H9 (cell line): Measurements from ENCODE around the gene ATAD3C. TPM values are rescaled to one million over a fixed set of nuclear protein-coding genes. Genes with fewer than 3 reads are reported as not detected.
A peak's percentile ranks its signal among the peaks of the same experiment; 100 is the strongest.

ENCODE experiments used
- DNase-seq: peaks from one replicate; pipeline ENCODE4 v3.0.0-alpha.2; 2017
- H2AFZ ChIP-seq: one replicate; pipeline ENCODE4 v1.6.1; 2013; ENCODE audit warnings: mild to moderate bottlenecking, low read length, control low read depth, moderate library complexity
- H2AK5ac ChIP-seq: 2 replicates; pipeline ENCODE4 v1.6.1; 2013; ENCODE audit warnings: low read length, control low read depth, mixed read lengths; ENCODE audit not compliant: insufficient read length
- H2BK120ac ChIP-seq: one replicate; pipeline ENCODE4 v1.6.1; 2013; ENCODE audit warnings: low read depth, mild to moderate bottlenecking, low read length, control low read depth, inconsistent platforms; ENCODE audit not compliant: poor library complexity, severe bottlenecking
- H2BK12ac ChIP-seq: 2 replicates; pipeline ENCODE4 v1.6.1; 2013; ENCODE audit warnings: low read length, control low read depth, mixed read lengths, low read depth; ENCODE audit not compliant: insufficient read length
- H2BK15ac ChIP-seq: 2 replicates; pipeline ENCODE4 v1.6.1; 2013; ENCODE audit warnings: low read depth, low read length, control low read depth
- H2BK20ac ChIP-seq: one replicate; pipeline ENCODE4 v1.6.1; 2013; ENCODE audit warnings: low read depth, mild to moderate bottlenecking, low read length, control low read depth, inconsistent platforms; ENCODE audit not compliant: poor library complexity, severe bottlenecking
- H2BK5ac ChIP-seq: 2 replicates; pipeline ENCODE4 v1.6.1; 2013; ENCODE audit warnings: low read length, control low read depth, mixed read lengths; ENCODE audit not compliant: insufficient read length
- H3K14ac ChIP-seq: 2 replicates; pipeline ENCODE4 v1.6.1; 2013; ENCODE audit warnings: low read length, control low read depth; ENCODE audit not compliant: insufficient read depth
- H3K18ac ChIP-seq: 2 replicates; pipeline ENCODE4 v1.6.1; 2013; ENCODE audit warnings: low read depth, mild to moderate bottlenecking, mixed read lengths, low read length, control low read depth; ENCODE audit not compliant: insufficient read length
- H3K23ac ChIP-seq: 2 replicates; pipeline ENCODE4 v1.6.1; 2013; ENCODE audit warnings: low read length, control low read depth, mixed read lengths, low read depth; ENCODE audit not compliant: insufficient read length
- H3K23me2 ChIP-seq: 2 replicates; pipeline ENCODE4 v1.6.1; 2013; ENCODE audit warnings: low read depth, mild to moderate bottlenecking, mixed read lengths, low read length, control low read depth; ENCODE audit not compliant: insufficient read length, poor library complexity, severe bottlenecking
- H3K27ac ChIP-seq: 2 replicates; pipeline ENCODE4 v1.5.1; 2013; ENCODE audit warnings: low read length, control low read depth, mixed read lengths, low read depth; ENCODE audit not compliant: insufficient read length
- H3K27me3 ChIP-seq: 2 replicates; pipeline ENCODE4 v1.6.1; 2013; ENCODE audit warnings: low read length, control low read depth, inconsistent platforms; ENCODE audit not compliant: insufficient read depth
- H3K4ac ChIP-seq: 2 replicates; pipeline ENCODE4 v1.6.1; 2013; ENCODE audit warnings: low read depth, mild to moderate bottlenecking, control low read depth, inconsistent platforms, low read length, moderate library complexity
- H3K4me1 ChIP-seq: 2 replicates; pipeline ENCODE4 v1.6.1; 2013; ENCODE audit warnings: low read length, control low read depth, inconsistent platforms; ENCODE audit not compliant: insufficient read depth
- H3K4me2 ChIP-seq: 2 replicates; pipeline ENCODE4 v1.6.1; 2013; ENCODE audit warnings: low read length, control low read depth, mixed read lengths; ENCODE audit not compliant: insufficient read length, insufficient read depth
- H3K56ac ChIP-seq: 2 replicates; pipeline ENCODE4 v1.6.1; 2013; ENCODE audit warnings: low read depth, mild to moderate bottlenecking, mixed read lengths, low read length, control low read depth; ENCODE audit not compliant: insufficient read length
- H3K79me1 ChIP-seq: 2 replicates; pipeline ENCODE4 v1.6.1; 2013; ENCODE audit warnings: low read depth, mild to moderate bottlenecking, moderate library complexity, low read length, control low read depth, inconsistent platforms; ENCODE audit not compliant: insufficient read depth, poor library complexity, severe bottlenecking
- H3K79me2 ChIP-seq: 2 replicates; pipeline ENCODE4 v1.6.1; 2013; ENCODE audit warnings: low read length, control low read depth, inconsistent platforms; ENCODE audit not compliant: insufficient read depth
- H3K9ac ChIP-seq: 2 replicates; pipeline ENCODE4 v1.6.1; 2013; ENCODE audit warnings: low read length, control low read depth, mixed read lengths; ENCODE audit not compliant: insufficient read length; ENCODE audit errors: extremely low read depth
- H3K9me3 ChIP-seq: one replicate; pipeline ENCODE4 v1.6.1; 2013; ENCODE audit warnings: low read depth, low read length, inconsistent platforms; ENCODE audit not compliant: control insufficient read depth
- H3T11ph ChIP-seq: one replicate; pipeline ENCODE4 v1.6.1; 2013; ENCODE audit warnings: mild to moderate bottlenecking, low read length, control low read depth, inconsistent platforms
- H4K20me1 ChIP-seq: one replicate; pipeline ENCODE4 v1.6.1; 2013; ENCODE audit not compliant: control insufficient read depth, insufficient read length, insufficient read depth
- H4K5ac ChIP-seq: 2 replicates; pipeline ENCODE4 v1.6.1; 2013; ENCODE audit warnings: low read depth, mild to moderate bottlenecking, mixed read lengths, low read length, control low read depth; ENCODE audit not compliant: insufficient read length
- H4K8ac ChIP-seq: replicated peaks from 2 replicates; pipeline ENCODE4 v1.6.1; 2013; ENCODE audit warnings: low read length, control low read depth, mixed read lengths, low read depth; ENCODE audit not compliant: insufficient read length
- H4K91ac ChIP-seq: 2 replicates; pipeline ENCODE4 v1.6.1; 2013; ENCODE audit warnings: low read depth, mild to moderate bottlenecking, moderate library complexity, mixed read lengths, low read length, control low read depth; ENCODE audit not compliant: insufficient read length
- H3K27ac Mint-ChIP-seq, 3 experiments: 2 replicates in 2 of 3; 3 replicates in 1 of 3; pipeline ENCODE4 v1.8.0; 2020 to 2021; ENCODE audit warnings: mixed read lengths in 3 of 3, mild to moderate bottlenecking in 1 of 3, moderate library complexity in 1 of 3
- H3K27me3 Mint-ChIP-seq: 2 replicates; pipeline ENCODE4 v1.8.0; 2021; ENCODE audit warnings: low read depth, mild to moderate bottlenecking, moderate library complexity, mixed read lengths
- H3K36me3 Mint-ChIP-seq, 3 experiments: 2 replicates in 2 of 3; 3 replicates in 1 of 3; pipeline ENCODE4 v1.8.0; 2020 to 2021; ENCODE audit warnings: low read depth in 3 of 3, mixed read lengths in 3 of 3; ENCODE audit not compliant: insufficient read depth in 1 of 3
- H3K4me1 Mint-ChIP-seq, 2 experiments: 2 replicates each; pipeline ENCODE4 v1.8.0; 2020; ENCODE audit warnings: mixed read lengths in 2 of 2
- H3K4me3 Mint-ChIP-seq, 2 experiments: 2 replicates in 1 of 2; 3 replicates in 1 of 2; pipeline ENCODE4 v1.8.0; 2020 to 2021; ENCODE audit warnings: mild to moderate bottlenecking in 2 of 2, mixed read lengths in 2 of 2, moderate library complexity in 1 of 2
- H3K9me3 Mint-ChIP-seq, 2 experiments: 2 replicates in 1 of 2; 3 replicates in 1 of 2; pipeline ENCODE4 v1.8.0; 2020; ENCODE audit warnings: mild to moderate bottlenecking in 2 of 2, mixed read lengths in 2 of 2, moderate library complexity in 1 of 2
- WGBS: extraction: QIAGEN DNeasy Blood & Tissue Kit; methylation state at CpG from one replicate; pipeline ENCODE4 v1.1.7; 2013; ENCODE audit warnings: missing lambda C conversion rate, low lambda C conversion rate, mixed read lengths; ENCODE audit not compliant: insufficient read length; ENCODE audit errors: extremely low coverage; 5-methylcytosine and 5-hydroxymethylcytosine counted together
- total RNA-seq: library from RNA; stranded (reverse); gene quantifications from 2 replicates; pipeline ENCODE4 v1.2.1, GENCODE V29; 2021
- TF ChIP-seq, protein P1 (sequence below): fragments of 200-600 bp; sonication (generic); conservative IDR thresholded peaks from 3 replicates; pipeline ENCODE4 v1.8.0; 2021; ENCODE audit warnings: antibody characterized with exemption, mild to moderate bottlenecking

Gene ATAD3C
- total RNA-seq, 1 experiment from 2014 or later, result 7.7 TPM

GRCh38 chr1:1424707-1425106 lies 24.8 kb upstream of the ATAD3C start:
- H3K4me2 ChIP-seq, result no peak overlapping the region
- no peak overlapping the region for H4K5ac ChIP-seq
- H3K79me1 ChIP-seq, result no peaks in the 10 kb centered on the region
- no peak overlapping the region for H2AFZ ChIP-seq
- Mint-ChIP-seq H3K9me3 (peaks cover 3 to 4% of the 10 kb centered on the region in 2 experiments; a peak in 4 of 5 replicates), H3K4me1 (peaks cover 26 to 44% of the 10 kb centered on the region in 2 experiments), H3K36me3 (peaks cover 3 to 5% (median 4%) of the 10 kb centered on the region in 3 experiments; a peak in 6 of 7 replicates), H3K27me3 (no peaks in the 10 kb centered on the region), H3K4me3 (peak overlapping the region in 1 of 2 experiments; percentile 59; a peak in 3 of 5 replicates), H3K27ac (peak overlapping the region in 1 of 3 experiments; percentile 62; a peak in 3 of 7 replicates)
- no peak overlapping the region for H2BK12ac ChIP-seq
- TF ChIP-seq, protein P1, sequence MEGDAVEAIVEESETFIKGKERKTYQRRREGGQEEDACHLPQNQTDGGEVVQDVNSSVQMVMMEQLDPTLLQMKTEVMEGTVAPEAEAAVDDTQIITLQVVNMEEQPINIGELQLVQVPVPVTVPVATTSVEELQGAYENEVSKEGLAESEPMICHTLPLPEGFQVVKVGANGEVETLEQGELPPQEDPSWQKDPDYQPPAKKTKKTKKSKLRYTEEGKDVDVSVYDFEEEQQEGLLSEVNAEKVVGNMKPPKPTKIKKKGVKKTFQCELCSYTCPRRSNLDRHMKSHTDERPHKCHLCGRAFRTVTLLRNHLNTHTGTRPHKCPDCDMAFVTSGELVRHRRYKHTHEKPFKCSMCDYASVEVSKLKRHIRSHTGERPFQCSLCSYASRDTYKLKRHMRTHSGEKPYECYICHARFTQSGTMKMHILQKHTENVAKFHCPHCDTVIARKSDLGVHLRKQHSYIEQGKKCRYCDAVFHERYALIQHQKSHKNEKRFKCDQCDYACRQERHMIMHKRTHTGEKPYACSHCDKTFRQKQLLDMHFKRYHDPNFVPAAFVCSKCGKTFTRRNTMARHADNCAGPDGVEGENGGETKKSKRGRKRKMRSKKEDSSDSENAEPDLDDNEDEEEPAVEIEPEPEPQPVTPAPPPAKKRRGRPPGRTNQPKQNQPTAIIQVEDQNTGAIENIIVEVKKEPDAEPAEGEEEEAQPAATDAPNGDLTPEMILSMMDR, result no peak
- H3T11ph ChIP-seq, result no peak overlapping the region
- no peak overlapping the region for H3K23ac ChIP-seq
- H2BK20ac ChIP-seq, result no peak overlapping the region
- H4K8ac ChIP-seq, result no peak overlapping the region
- no peak overlapping the region for H3K27ac ChIP-seq
- H4K91ac ChIP-seq, result no peak overlapping the region
- H2BK5ac ChIP-seq, result no peak overlapping the region
- H3K56ac ChIP-seq, result no peak overlapping the region
- no peaks in the 10 kb centered on the region for H3K79me2 ChIP-seq
- no peak overlapping the region for H3K18ac ChIP-seq
- no peak overlapping the region for H3K14ac ChIP-seq
- peaks cover 3% of the 10 kb centered on the region for H3K23me2 ChIP-seq
- no peak overlapping the region for H2AK5ac ChIP-seq
- H3K9me3 ChIP-seq, result no peaks in the 10 kb centered on the region
- no peaks in the 10 kb centered on the region for H3K27me3 ChIP-seq
- no peak for DNase-seq
- no CpG with 5 or more reads among the region's 15 CpGs for WGBS
- H2BK15ac ChIP-seq, result no peak overlapping the region
- H3K4ac ChIP-seq, result no peak overlapping the region
- no peaks in the 10 kb centered on the region for H4K20me1 ChIP-seq
- H3K9ac ChIP-seq, result no peak overlapping the region
- H2BK120ac ChIP-seq, result no peak overlapping the region
- peaks cover 5% of the 10 kb centered on the region; the same call in 1 of the 2 replicates for H3K4me1 ChIP-seq
